Measurements from ENCODE around the gene EIF3K. TPM values are rescaled to one million over a fixed set of nuclear protein-coding genes. Genes with fewer than 3 reads are reported as not detected.

EIF3K gene
- total and polyA plus RNA-seq, 2 of the 8 experiments (the other 6 are each of a cell fraction or from before 2014, with no cell fraction given), result 329 to 937 TPM

- peak overlapping the region; percentile 85 for H3K18ac ChIP-seq (ENCODE audit: extremely low read depth, low read length)
- H3K4me3 ChIP-seq (ENCODE audit: extremely low read depth in 1 of 4, insufficient read depth in 2 of 4, low read depth in 3 of 4, low read length in 4 of 4), result 0 out of 8 replicates have a peak overlapping the region, but pooled peaks of 1 of the 4 experiments have one; percentile 6
- no peak overlapping the region for H3K14ac ChIP-seq (ENCODE audit: insufficient read length)
- H3K27ac ChIP-seq (ENCODE audit: low read depth, low read length), result peak overlapping the region; percentile 95
- H3K4me2 ChIP-seq (ENCODE audit: insufficient read depth in 1 of 2, low read depth in 2 of 2, low read length in 2 of 2), result peak overlapping the region; percentile 26 to 28
- no peaks in the 10 kb centered on the region for H3K9me3 ChIP-seq (ENCODE audit: insufficient read depth in 2 of 2, low read depth in 1 of 2, low read length in 1 of 2)
- peaks cover 1% of the 10 kb centered on the region; the same call in 1 of the 2 replicates for H3K23me2 ChIP-seq (ENCODE audit: low read depth, low read length)
- POLR2A ChIA-PET (ENCODE audit: partially characterized antibody), result interaction anchor here (1.6 to 23.4 kb wide), 12 partner anchors 9 to 64 kb away, joined by 3 to 495 read pairs (median 6); partner anchors contain the start of genes ACTN4, CAPN12 and EIF3K
- peaks cover 10 to 90% of the 10 kb centered on the region in 2 experiments for H3K79me2 ChIP-seq (ENCODE audit: control insufficient read depth in 1 of 2, insufficient read depth in 2 of 2, low read length in 2 of 2)
- H3K79me1 ChIP-seq (ENCODE audit: low read depth, low read length), result peaks cover 18% of the 10 kb centered on the region
- 81% methylated on average over 7 of the region's 7 CpGs; no CpG with 5 or more reads in 1 of the 2 experiments for WGBS, 2 experiments (ENCODE audit: extremely low coverage in 1 of 2, insufficient coverage in 1 of 2, insufficient read length in 1 of 2, insufficient replicate concordance in 2 of 2, low coverage in 1 of 2, low lambda C conversion rate in 2 of 2, missing lambda C conversion rate in 1 of 2)
- H3K36me3 ChIP-seq (ENCODE audit: control insufficient read depth in 2 of 4, insufficient read depth in 4 of 4, low read length in 3 of 4), result no peaks in the 10 kb centered on the region
- peak overlapping the region; percentile 22 for H3K4ac ChIP-seq (replicated peaks; ENCODE audit: insufficient read length, low read depth, low read length)
- peak overlapping the region; percentile 62; the same call in 1 of the 2 replicates for H2BK15ac ChIP-seq (ENCODE audit: low read length)
- H2BK120ac ChIP-seq (replicated peaks; ENCODE audit: low read depth, low read length), result peak overlapping the region; percentile 24
- peaks cover 28 to 47% (median 42%) of the 10 kb centered on the region in 4 experiments for H3K4me1 ChIP-seq (replicated peaks in 1 of 4; ENCODE audit: control insufficient read depth in 3 of 4, insufficient read depth in 4 of 4, low read length in 3 of 4)
- H2BK12ac ChIP-seq (ENCODE audit: low read depth, low read length), result peak overlapping the region; percentile 96
- no peaks in the 10 kb centered on the region for H3K27me3 ChIP-seq (replicated peaks in 1 of 4; ENCODE audit: control insufficient read depth in 3 of 4, extremely low read depth in 1 of 4, insufficient read depth in 3 of 4, low read length in 3 of 4)
- H4K5ac ChIP-seq (ENCODE audit: insufficient read length, low read depth, low read length), result peak overlapping the region; percentile 51
- H2BK20ac ChIP-seq (ENCODE audit: low read length), result peak overlapping the region; percentile 62
- CTCF ChIA-PET (ENCODE audit: partially characterized antibody), result interaction anchor here (0.8 to 3.8 kb wide), 7 partner anchors 16 to 48 kb away, joined by 3 to 17 read pairs (median 4); no protein-coding TSS in a partner anchor
- H2AFZ ChIP-seq (ENCODE audit: low read length), result no peak overlapping the region
- H3K23ac ChIP-seq (ENCODE audit: insufficient read length), result no peak overlapping the region
- peak overlapping the region; percentile 5 for H3K56ac ChIP-seq (replicated peaks; ENCODE audit: insufficient read length, low read depth, low read length)
- TF ChIP-seq POLR2A (IDR thresholded peaks at IDR 0.05; ENCODE audit: control extremely low read depth in 1 of 2, low read depth in 2 of 2, low read length in 2 of 2) (peak in 1 of 2 experiments; percentile 36; a peak in 1 of 3 replicates), TCF12 (IDR thresholded peaks at IDR 0.05; ENCODE audit: low read depth, low read length) (peak; percentile 64; the same call in 1 of the 2 replicates), TAF1 (IDR thresholded peaks at IDR 0.05; ENCODE audit: low read depth, low read length) (0 out of 2 replicates have a peak, but pooled peaks have one; percentile 25), SUZ12 (IDR thresholded peaks at IDR 0.05; ENCODE audit: low read length) (no peak)
- H4K8ac ChIP-seq (ENCODE audit: extremely low read depth, insufficient read depth, low read length), result peak overlapping the region; percentile 94; the same call in 1 of the 2 replicates
- peak overlapping the region; percentile 78 for H4K91ac ChIP-seq (replicated peaks; ENCODE audit: insufficient read length, low read length)
- peaks cover 0 to 11% of the 10 kb centered on the region in 2 experiments for H4K20me1 ChIP-seq (replicated peaks in 1 of 2; ENCODE audit: control insufficient read depth in 1 of 2, insufficient read depth in 2 of 2, low read length in 2 of 2)
- peak overlapping the region; percentile 90 for H2BK5ac ChIP-seq (ENCODE audit: low read depth, low read length)
- DNase-seq (ENCODE audit: low read depth in 1 of 2, low spot score in 2 of 2), result no peak
- no peak for FAIRE-seq
- peak overlapping the region; percentile 100 for H2AK5ac ChIP-seq (ENCODE audit: low read depth, low read length)
- peak overlapping the region in 2 of 4 experiments; percentile 67; a peak in 5 of 7 replicates for H3K9ac ChIP-seq (replicated peaks in 1 of 4; ENCODE audit: extremely low read depth in 1 of 4, low read depth in 3 of 4, low read length in 3 of 4)
Measured at GRCh38 chr19:38682872-38683392, 63.9 kb downstream of the EIF3K start.

Measured in H1 (cell line).